ENCODE measurements around the gene RANBP3L.

GRCh38 chr5:36304095-36304805, 2.5 kb upstream of the RANBP3L start:
- TF ChIP-seq ZNF274 (IDR thresholded peaks at IDR 0.05; ENCODE audit: low read depth, low read length): no peak
- TF ChIP-seq YY1 (IDR thresholded peaks at IDR 0.05; ENCODE audit: insufficient read depth, insufficient read length): no peak
